GM18951 (cell line): ENCODE data around the gene GLDC.

Experiments used
- POLR2A ChIP-seq: IDR thresholded peaks from 4 replicates; pipeline ENCODE4 v1.6.1; 2011; ENCODE audit warnings: mild to moderate bottlenecking; ENCODE audit not compliant: insufficient read length, insufficient read depth; ENCODE audit errors: extremely low read depth
- in situ Hi-C: fragments of 300-500 bp; cut with MboI; formaldehyde crosslinking; loops from one replicate; pipeline ENCODE4 v1.12.0; 2022; ENCODE audit warnings: low sequenced_read_pairs, mixed read lengths, inconsistent platforms; ENCODE audit not compliant: unreplicated experiment

The GLDC gene

GRCh38 chr9:6584881-6585597 lies 60.5 kb downstream of the GLDC start:
- in situ Hi-C loops, result no loop called here
- no peak for TF ChIP-seq POLR2A

GRCh38 chr9:6581253-6581652 lies 64.3 kb downstream of the GLDC start:
- in situ Hi-C loops, result no loop called here
- TF ChIP-seq POLR2A, result no peak

- TF ChIP-seq POLR2A, result no peak
- in situ Hi-C loops, result no loop called here
Measured at GRCh38 chr9:6579613-6580012, 65.9 kb downstream of the GLDC start.

DNA sequence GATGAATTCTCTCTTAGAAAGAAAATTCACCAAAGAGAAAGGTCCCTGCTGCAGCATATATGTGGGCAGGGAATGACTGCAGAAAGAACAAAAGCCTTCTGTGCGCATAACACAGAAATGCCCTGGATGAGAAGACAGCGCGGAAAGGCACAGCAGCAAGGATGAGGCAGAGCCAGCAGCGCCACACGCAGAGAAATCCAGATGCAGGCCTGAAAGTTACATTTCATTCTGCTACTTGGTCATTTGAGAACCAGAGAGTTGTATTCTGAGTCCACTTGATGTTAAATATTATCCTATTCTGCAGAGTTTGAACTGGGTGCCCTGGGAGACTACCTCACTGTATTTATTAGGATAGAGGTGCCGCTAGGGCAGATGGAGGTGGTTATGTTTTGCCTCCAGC lies 68.5 kb downstream of the GLDC start:
- in situ Hi-C loops, result no loop called here

DNA sequence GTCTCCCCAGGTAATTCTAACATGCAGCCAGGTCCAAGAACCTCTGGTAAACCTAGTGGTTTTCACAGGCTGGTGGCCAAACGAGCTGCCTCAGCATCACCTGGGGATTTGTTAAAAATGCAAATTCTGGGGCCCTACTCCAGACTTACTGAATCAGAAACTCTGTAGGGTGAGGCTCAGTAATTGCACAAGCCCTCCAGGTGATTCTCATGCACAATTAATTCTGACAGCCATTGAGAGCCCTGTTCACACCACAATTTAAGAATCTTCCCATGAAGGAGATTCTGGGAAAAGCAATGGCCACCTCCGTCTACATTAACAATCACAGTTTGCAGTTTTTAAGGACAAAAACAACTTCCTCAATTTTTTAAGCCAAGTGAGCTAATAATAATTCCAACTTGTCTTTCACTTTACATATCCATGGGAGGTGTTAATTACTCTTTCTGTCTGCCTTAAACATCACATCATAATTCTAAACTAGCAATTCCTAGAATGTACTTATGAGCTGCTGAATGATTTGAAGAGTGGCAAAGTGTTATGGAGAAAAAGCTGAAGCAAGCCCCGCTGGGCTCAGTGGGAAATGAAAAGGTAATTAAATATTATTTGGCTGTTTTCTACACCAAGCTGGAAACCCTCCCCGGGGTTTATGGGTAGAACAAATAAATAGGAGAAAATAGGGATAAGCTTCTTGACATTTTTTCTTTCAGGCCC lies 70.0 kb downstream of the GLDC start:
- in situ Hi-C loops, result no loop called here
- TF ChIP-seq POLR2A, result no peak

More for the DNA sequence above, 68.5 kb downstream of the GLDC start:
- TF ChIP-seq POLR2A, result no peak

- no peak for TF ChIP-seq POLR2A
Measured at GRCh38 chr9:6567140-6567591, 78.4 kb downstream of the GLDC start.

DNA sequence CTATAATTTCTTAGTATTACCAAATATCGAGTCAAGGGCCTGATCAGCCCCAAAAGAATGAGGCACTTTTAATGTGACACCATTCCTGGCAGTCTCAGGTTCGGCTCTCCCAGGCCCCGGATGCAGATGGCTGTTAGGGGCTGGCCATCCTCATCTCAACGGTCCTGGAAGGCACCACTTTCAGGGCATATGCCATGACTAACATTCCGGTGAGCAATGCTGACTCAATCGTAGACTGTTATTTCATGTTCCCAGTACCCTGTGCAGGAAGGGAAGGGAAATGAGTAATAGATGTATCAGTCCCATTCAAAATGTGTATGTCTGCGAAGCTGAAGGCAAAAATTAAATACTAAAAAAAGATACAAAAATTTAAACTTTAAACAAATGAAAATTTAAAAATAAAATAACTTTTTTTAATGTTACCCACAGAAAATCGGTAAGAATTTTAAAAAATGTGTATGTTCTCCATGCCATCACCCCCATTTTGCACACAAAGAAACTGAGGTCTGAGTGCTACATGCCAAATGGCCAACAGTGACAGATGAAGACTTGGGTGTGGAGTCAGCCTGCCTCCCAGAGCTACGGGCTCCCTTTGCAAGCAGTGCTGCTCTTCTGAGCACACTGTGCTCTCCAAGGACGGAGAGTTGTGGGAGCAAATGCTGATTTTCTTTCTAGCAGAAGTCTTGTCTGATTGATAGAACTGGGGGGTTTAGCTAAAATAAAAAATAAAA lies 79.0 kb downstream of the GLDC start:
- no peak for TF ChIP-seq POLR2A
- in situ Hi-C loops, result loop anchor here (25.0 kb wide), 1 partner anchor 479 kb away; no protein-coding TSS in a partner anchor

More at GRCh38 chr9:6567140-6567591, 78.4 kb downstream of the GLDC start:
- in situ Hi-C loops, result loop anchor here (25.0 kb wide), 1 partner anchor 480 kb away; no protein-coding TSS in a partner anchor

DNA sequence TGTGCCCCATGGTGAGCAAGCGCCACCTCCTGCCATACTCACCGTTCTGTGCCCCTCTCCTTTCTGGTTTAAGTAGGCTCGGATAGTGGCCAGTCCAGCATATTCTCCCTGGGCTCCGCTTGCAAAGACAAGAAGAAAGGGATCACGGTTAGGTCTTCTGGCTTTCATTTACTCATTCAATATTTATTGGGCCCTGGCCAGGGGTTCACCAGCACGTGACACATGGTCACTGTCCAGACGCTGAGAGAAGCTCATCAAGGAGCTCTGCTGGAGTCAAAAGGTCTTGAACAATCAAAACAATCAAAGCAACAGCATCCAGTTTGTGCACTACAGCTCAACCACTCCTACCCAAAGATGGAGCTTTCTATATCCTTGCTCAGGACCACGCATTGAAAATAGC lies 80.2 kb downstream of the GLDC start:
- no peak for TF ChIP-seq POLR2A
- in situ Hi-C loops, result loop anchor here (25.0 kb wide), 1 partner anchor 478 kb away; no protein-coding TSS in a partner anchor

GRCh38 chr9:6564868-6565267 lies 80.7 kb downstream of the GLDC start:
- in situ Hi-C loops, result loop anchor here (25.0 kb wide), 1 partner anchor 478 kb away; no protein-coding TSS in a partner anchor
- TF ChIP-seq POLR2A, result no peak

- TF ChIP-seq POLR2A, result no peak
- in situ Hi-C loops, result loop anchor here (25.0 kb wide), 1 partner anchor 477 kb away; no protein-coding TSS in a partner anchor
Measured at GRCh38 chr9:6564360-6564759, 81.2 kb downstream of the GLDC start.

GRCh38 chr9:6562871-6563430 lies 82.6 kb downstream of the GLDC start:
- in situ Hi-C loops, result loop anchor here (25.0 kb wide), 1 partner anchor 476 kb away; no protein-coding TSS in a partner anchor
- no peak for TF ChIP-seq POLR2A

DNA sequence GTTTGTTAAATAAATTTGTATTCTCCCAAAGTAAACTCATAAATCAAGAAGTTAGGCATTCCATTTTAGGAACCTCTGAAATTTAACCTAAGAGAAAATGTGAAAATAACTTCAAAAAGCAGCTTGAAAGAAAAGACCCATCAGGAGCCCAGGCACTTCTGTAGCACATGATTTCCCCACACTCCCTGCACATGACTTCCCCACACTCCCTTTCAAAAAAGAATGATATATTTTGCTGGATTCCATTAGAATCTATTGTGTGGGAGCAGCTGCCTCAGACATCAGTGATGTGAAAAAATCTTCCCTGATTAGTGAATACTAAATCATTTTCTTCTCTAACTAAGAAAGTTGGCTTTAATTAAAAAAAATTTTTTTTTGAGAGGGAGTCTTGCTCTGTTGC lies 83.3 kb downstream of the GLDC start:
- TF ChIP-seq POLR2A, result no peak
- in situ Hi-C loops, result loop anchor here (25.0 kb wide), 1 partner anchor 475 kb away; no protein-coding TSS in a partner anchor
